Measurements from ENCODE around the gene NODAL.

DNA sequence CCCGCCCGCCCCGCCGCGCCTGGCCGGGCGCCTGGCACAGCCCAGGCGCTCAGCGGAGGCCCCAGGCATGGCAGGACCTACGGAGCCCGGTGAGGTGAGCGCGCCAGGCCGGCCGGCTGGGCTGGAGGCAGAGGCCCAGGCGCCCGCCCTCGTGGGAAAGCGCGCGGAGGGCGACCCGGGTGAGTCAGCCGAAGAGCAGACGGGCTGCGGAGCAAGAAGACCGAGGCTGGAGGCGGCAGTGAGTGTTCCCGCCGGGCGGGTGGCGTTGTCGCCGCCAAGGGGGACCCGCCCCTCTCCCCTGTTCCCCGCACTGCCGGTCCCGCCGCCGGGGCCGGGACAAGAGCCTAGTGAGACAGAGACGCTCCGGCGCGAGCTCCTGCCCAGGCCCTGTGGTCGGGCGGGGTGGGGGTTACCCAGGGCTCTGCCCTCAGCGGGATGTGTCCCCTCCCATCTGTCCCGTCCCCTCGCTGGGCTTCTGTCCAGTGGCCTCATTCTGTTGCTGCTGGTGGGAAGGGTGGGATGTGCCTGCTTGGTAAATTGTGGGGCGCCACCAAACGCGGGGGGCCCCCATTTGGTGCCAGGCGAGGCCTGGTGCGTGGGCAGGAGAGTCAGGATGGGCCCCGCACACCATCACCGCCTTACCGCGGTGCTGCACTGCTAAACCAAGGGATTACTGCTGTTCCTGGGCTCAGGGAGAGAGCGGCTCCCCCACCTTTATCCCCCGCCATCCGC is 17.0 kb upstream of the NODAL start:
- TF ChIP-seq, protein P1, sequence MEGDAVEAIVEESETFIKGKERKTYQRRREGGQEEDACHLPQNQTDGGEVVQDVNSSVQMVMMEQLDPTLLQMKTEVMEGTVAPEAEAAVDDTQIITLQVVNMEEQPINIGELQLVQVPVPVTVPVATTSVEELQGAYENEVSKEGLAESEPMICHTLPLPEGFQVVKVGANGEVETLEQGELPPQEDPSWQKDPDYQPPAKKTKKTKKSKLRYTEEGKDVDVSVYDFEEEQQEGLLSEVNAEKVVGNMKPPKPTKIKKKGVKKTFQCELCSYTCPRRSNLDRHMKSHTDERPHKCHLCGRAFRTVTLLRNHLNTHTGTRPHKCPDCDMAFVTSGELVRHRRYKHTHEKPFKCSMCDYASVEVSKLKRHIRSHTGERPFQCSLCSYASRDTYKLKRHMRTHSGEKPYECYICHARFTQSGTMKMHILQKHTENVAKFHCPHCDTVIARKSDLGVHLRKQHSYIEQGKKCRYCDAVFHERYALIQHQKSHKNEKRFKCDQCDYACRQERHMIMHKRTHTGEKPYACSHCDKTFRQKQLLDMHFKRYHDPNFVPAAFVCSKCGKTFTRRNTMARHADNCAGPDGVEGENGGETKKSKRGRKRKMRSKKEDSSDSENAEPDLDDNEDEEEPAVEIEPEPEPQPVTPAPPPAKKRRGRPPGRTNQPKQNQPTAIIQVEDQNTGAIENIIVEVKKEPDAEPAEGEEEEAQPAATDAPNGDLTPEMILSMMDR (conservative IDR thresholded peaks at IDR 0.05; ENCODE audit: low read depth in 2 of 2), result no peak
- 0 out of 2 replicates have a peak, but pooled peaks have one; percentile 44 for TF ChIP-seq POLR2AphosphoS5 (IDR thresholded peaks at IDR 0.05; ENCODE audit: low read depth)
- TF ChIP-seq REST (IDR thresholded peaks at IDR 0.05; ENCODE audit: unreplicated experiment), result no peak
- peak; percentile 6 for TF ChIP-seq EZH2 (IDR thresholded peaks at IDR 0.05; ENCODE audit: low read depth, unreplicated experiment)
- TF ChIP-seq, protein P2, sequence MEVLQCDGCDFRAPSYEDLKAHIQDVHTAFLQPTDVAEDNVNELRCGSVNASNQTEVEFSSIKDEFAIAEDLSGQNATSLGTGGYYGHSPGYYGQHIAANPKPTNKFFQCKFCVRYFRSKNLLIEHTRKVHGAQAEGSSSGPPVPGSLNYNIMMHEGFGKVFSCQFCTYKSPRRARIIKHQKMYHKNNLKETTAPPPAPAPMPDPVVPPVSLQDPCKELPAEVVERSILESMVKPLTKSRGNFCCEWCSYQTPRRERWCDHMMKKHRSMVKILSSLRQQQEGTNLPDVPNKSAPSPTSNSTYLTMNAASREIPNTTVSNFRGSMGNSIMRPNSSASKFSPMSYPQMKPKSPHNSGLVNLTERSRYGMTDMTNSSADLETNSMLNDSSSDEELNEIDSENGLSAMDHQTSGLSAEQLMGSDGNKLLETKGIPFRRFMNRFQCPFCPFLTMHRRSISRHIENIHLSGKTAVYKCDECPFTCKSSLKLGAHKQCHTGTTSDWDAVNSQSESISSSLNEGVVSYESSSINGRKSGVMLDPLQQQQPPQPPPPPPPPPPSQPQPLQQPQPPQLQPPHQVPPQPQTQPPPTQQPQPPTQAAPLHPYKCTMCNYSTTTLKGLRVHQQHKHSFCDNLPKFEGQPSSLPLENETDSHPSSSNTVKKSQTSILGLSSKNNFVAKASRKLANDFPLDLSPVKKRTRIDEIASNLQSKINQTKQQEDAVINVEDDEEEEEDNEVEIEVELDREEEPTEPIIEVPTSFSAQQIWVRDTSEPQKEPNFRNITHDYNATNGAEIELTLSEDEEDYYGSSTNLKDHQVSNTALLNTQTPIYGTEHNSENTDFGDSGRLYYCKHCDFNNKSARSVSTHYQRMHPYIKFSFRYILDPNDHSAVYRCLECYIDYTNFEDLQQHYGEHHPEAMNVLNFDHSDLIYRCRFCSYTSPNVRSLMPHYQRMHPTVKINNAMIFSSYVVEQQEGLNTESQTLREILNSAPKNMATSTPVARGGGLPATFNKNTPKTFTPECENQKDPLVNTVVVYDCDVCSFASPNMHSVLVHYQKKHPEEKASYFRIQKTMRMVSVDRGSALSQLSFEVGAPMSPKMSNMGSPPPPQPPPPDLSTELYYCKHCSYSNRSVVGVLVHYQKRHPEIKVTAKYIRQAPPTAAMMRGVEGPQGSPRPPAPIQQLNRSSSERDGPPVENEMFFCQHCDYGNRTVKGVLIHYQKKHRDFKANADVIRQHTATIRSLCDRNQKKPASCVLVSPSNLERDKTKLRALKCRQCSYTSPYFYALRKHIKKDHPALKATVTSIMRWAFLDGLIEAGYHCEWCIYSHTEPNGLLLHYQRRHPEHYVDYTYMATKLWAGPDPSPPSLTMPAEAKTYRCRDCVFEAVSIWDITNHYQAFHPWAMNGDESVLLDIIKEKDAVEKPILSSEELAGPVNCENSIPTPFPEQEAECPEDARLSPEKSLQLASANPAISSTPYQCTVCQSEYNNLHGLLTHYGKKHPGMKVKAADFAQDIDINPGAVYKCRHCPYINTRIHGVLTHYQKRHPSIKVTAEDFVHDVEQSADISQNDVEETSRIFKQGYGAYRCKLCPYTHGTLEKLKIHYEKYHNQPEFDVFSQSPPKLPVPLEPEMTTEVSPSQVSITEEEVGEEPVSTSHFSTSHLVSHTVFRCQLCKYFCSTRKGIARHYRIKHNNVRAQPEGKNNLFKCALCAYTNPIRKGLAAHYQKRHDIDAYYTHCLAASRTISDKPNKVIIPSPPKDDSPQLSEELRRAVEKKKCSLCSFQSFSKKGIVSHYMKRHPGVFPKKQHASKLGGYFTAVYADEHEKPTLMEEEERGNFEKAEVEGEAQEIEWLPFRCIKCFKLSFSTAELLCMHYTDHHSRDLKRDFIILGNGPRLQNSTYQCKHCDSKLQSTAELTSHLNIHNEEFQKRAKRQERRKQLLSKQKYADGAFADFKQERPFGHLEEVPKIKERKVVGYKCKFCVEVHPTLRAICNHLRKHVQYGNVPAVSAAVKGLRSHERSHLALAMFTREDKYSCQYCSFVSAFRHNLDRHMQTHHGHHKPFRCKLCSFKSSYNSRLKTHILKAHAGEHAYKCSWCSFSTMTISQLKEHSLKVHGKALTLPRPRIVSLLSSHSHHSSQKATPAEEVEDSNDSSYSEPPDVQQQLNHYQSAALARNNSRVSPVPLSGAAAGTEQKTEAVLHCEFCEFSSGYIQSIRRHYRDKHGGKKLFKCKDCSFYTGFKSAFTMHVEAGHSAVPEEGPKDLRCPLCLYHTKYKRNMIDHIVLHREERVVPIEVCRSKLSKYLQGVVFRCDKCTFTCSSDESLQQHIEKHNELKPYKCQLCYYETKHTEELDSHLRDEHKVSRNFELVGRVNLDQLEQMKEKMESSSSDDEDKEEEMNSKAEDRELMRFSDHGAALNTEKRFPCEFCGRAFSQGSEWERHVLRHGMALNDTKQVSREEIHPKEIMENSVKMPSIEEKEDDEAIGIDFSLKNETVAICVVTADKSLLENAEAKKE (CRISPR knock-in tag; IDR thresholded peaks at IDR 0.05), result no peak
- TF ChIP-seq CREB1 (CRISPR knock-in tag; IDR thresholded peaks at IDR 0.05; ENCODE audit: low read depth), result no peak
- TF ChIP-seq EZH2phosphoT487 (IDR thresholded peaks at IDR 0.05; ENCODE audit: unreplicated experiment), result no peak
- no peak for TF ChIP-seq JUNB (IDR thresholded peaks at IDR 0.05; ENCODE audit: unreplicated experiment)

Data from GM23338 (cell line).